ENCODE results near the gene DAB1. TPM values are rescaled to one million over a fixed set of nuclear protein-coding genes. Genes with fewer than 3 reads are reported as not detected.

Gene DAB1
- total and polyA plus RNA-seq, 7 experiments from 2014 or later: 0.27 to 1.9 (median 0.43) TPM; not detected in 1

DNA sequence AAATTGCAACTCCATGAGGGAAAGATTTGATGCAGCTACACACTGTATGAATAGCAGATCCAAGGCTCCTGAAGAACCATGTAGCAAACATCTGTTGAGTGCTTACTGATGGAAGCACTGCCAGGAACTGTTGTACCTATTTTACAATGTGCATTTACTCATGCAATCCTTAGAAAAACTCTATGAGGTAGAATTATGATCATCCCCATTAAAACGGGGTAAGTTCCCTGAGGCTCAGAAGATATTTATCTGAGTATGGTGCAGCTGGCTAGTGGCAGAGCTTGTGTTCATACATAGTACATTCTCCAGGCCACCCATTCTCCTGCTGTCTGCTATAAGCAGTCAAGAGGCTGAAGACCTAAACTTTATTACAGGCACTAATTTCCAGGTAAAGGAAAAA lies 403.6 kb downstream of the DAB1 start:
- peaks cover 0 to 4% (median 2%) of the 10 kb centered on the region in 5 donors for H3K27me3 Mint-ChIP-seq

GRCh38 chr1:57019236-57019839 lies 404.5 kb downstream of the DAB1 start:
- Mint-ChIP-seq H3K4me3 (no peak overlapping the region), H3K27me3 (peaks cover 0 to 4% (median 0%) of the 10 kb centered on the region in 5 donors), H3K36me3 (no peaks in the 10 kb centered on the region), H3K27ac (no peak overlapping the region), H3K9me3 (peaks cover 0 to 1% (median 0%) of the 10 kb centered on the region in 11 donors), H3K4me1 (no peaks in the 10 kb centered on the region)
- POLR2A ChIA-PET: no interaction called here
- no peaks in the 10 kb centered on the region for H3K27me3 ChIP-seq (ENCODE audit: control insufficient read depth in 2 of 2, insufficient read depth in 2 of 2, low read length in 2 of 2)
- no peak for DNase-seq
- intact Hi-C loops (cut with micrococcal nuclease): no loop called here
- CTCF ChIA-PET: no interaction called here
- no peak overlapping the region for H3K4me3 ChIP-seq (ENCODE audit: low read length)
- H3K27ac ChIP-seq (ENCODE audit: low read depth, low read length): no peak overlapping the region
- H3K4me1 ChIP-seq (ENCODE audit: control insufficient read depth in 2 of 2, insufficient read depth in 2 of 2, low read length in 2 of 2): no peaks in the 10 kb centered on the region
- ATAC-seq: no peak
- no peaks in the 10 kb centered on the region for H3K9me3 ChIP-seq (ENCODE audit: control insufficient read depth in 2 of 3, low read length in 3 of 3)
- H3K36me3 ChIP-seq (ENCODE audit: control insufficient read depth in 2 of 3, insufficient read depth in 3 of 3, low read length in 3 of 3): no peaks in the 10 kb centered on the region

More for the DNA sequence above, 403.6 kb downstream of the DAB1 start:
- no peaks in the 10 kb centered on the region for H3K36me3 Mint-ChIP-seq
- H3K27ac Mint-ChIP-seq: no peak overlapping the region
- Histone ChIP-seq H3K27me3 (ENCODE audit: control insufficient read depth in 2 of 2, insufficient read depth in 2 of 2, low read length in 2 of 2) (no peaks in the 10 kb centered on the region), H3K4me1 (ENCODE audit: control insufficient read depth in 2 of 2, insufficient read depth in 2 of 2, low read length in 2 of 2) (no peaks in the 10 kb centered on the region), H3K27ac (ENCODE audit: low read depth, low read length) (no peak overlapping the region), H3K4me3 (ENCODE audit: low read length) (no peak overlapping the region), H3K36me3 (ENCODE audit: control insufficient read depth in 2 of 3, insufficient read depth in 3 of 3, low read length in 3 of 3) (no peaks in the 10 kb centered on the region), H3K9me3 (ENCODE audit: control insufficient read depth in 2 of 3, low read length in 3 of 3) (no peaks in the 10 kb centered on the region)
- DNase-seq (no peak), ATAC-seq (no peak)
- ChIA-PET CTCF (no interaction called here), POLR2A (no interaction called here)
- H3K4me1 Mint-ChIP-seq: no peaks in the 10 kb centered on the region
- peaks cover 0 to 1% (median 0%) of the 10 kb centered on the region in 11 donors for H3K9me3 Mint-ChIP-seq
- no peak overlapping the region for H3K4me3 Mint-ChIP-seq
- intact Hi-C loops (cut with micrococcal nuclease): no loop called here

- intact Hi-C loops (cut with micrococcal nuclease): no loop called here
- Mint-ChIP-seq H3K4me1 (no peaks in the 10 kb centered on the region), H3K27ac (no peak overlapping the region), H3K4me3 (no peak overlapping the region), H3K27me3 (peaks cover 0 to 4% (median 0%) of the 10 kb centered on the region in 5 donors), H3K9me3 (peaks cover 0 to 1% (median 0%) of the 10 kb centered on the region in 11 donors), H3K36me3 (no peaks in the 10 kb centered on the region)
- H3K27ac ChIP-seq (ENCODE audit: low read depth, low read length): no peak overlapping the region
- H3K9me3 ChIP-seq (ENCODE audit: control insufficient read depth in 2 of 3, low read length in 3 of 3): no peaks in the 10 kb centered on the region
- no peak overlapping the region for H3K4me3 ChIP-seq (ENCODE audit: low read length)
- no peaks in the 10 kb centered on the region for H3K27me3 ChIP-seq (ENCODE audit: control insufficient read depth in 2 of 2, insufficient read depth in 2 of 2, low read length in 2 of 2)
- ATAC-seq: no peak
- DNase-seq: no peak
- CTCF ChIA-PET: no interaction called here
- H3K4me1 ChIP-seq (ENCODE audit: control insufficient read depth in 2 of 2, insufficient read depth in 2 of 2, low read length in 2 of 2): no peaks in the 10 kb centered on the region
- POLR2A ChIA-PET: no interaction called here
- no peaks in the 10 kb centered on the region for H3K36me3 ChIP-seq (ENCODE audit: control insufficient read depth in 2 of 3, insufficient read depth in 3 of 3, low read length in 3 of 3)
These were observed 405.7 kb downstream of the DAB1 start for GRCh38 chr1:57018119-57018518.

DNA sequence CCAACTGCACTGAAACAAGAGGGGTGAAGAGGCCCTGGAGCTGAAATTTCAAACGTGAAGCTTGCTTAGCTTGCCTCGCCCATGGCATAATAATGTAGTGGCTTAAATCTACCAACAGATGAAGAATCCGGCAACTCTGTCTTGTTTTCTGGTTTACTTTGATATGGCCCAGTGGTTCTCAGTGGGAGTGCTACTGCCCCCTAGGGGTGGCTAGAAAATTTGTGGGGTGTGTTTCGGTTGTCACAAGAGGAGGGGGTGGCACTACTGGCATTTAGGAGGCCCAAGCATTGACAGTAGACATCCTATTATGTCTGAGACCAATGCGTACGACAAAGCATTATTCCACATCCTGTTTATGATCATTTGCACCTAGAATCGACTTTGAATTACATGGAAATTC lies 406.1 kb downstream of the DAB1 start:
- Histone ChIP-seq H3K27me3 (ENCODE audit: control insufficient read depth in 2 of 2, insufficient read depth in 2 of 2, low read length in 2 of 2) (no peaks in the 10 kb centered on the region), H3K36me3 (ENCODE audit: control insufficient read depth in 2 of 3, insufficient read depth in 3 of 3, low read length in 3 of 3) (no peaks in the 10 kb centered on the region), H3K9me3 (ENCODE audit: control insufficient read depth in 2 of 3, low read length in 3 of 3) (no peaks in the 10 kb centered on the region), H3K4me1 (ENCODE audit: control insufficient read depth in 2 of 2, insufficient read depth in 2 of 2, low read length in 2 of 2) (no peaks in the 10 kb centered on the region), H3K27ac (ENCODE audit: low read depth, low read length) (no peak overlapping the region), H3K4me3 (ENCODE audit: low read length) (no peak overlapping the region)
- no peak for ATAC-seq
- Mint-ChIP-seq H3K27ac (no peak overlapping the region), H3K9me3 (peaks cover 0 to 1% (median 0%) of the 10 kb centered on the region in 11 donors), H3K4me3 (no peak overlapping the region), H3K27me3 (peaks cover 0 to 4% (median 0%) of the 10 kb centered on the region in 5 donors), H3K36me3 (no peaks in the 10 kb centered on the region), H3K4me1 (no peaks in the 10 kb centered on the region)
- ChIA-PET CTCF (no interaction called here), POLR2A (no interaction called here)
- no peak for DNase-seq
- intact Hi-C loops (cut with micrococcal nuclease): no loop called here

GRCh38 chr1:57017200-57017599 lies 406.7 kb downstream of the DAB1 start:
- H3K9me3 Mint-ChIP-seq: peaks cover 0 to 1% (median 0%) of the 10 kb centered on the region in 11 donors
- H3K36me3 ChIP-seq (ENCODE audit: control insufficient read depth in 2 of 3, insufficient read depth in 3 of 3, low read length in 3 of 3): no peaks in the 10 kb centered on the region
- no peaks in the 10 kb centered on the region for H3K4me1 ChIP-seq (ENCODE audit: control insufficient read depth in 2 of 2, insufficient read depth in 2 of 2, low read length in 2 of 2)
- no peak overlapping the region for H3K27ac Mint-ChIP-seq
- H3K4me3 ChIP-seq (ENCODE audit: low read length): no peak overlapping the region
- H3K27ac ChIP-seq (ENCODE audit: low read depth, low read length): no peak overlapping the region
- no peak for ATAC-seq
- H3K4me3 Mint-ChIP-seq: no peak overlapping the region
- peaks cover 0 to 4% (median 0%) of the 10 kb centered on the region in 5 donors for H3K27me3 Mint-ChIP-seq
- intact Hi-C loops (cut with micrococcal nuclease): no loop called here
- H3K27me3 ChIP-seq (ENCODE audit: control insufficient read depth in 2 of 2, insufficient read depth in 2 of 2, low read length in 2 of 2): no peaks in the 10 kb centered on the region
- no peaks in the 10 kb centered on the region for H3K4me1 Mint-ChIP-seq
- H3K9me3 ChIP-seq (ENCODE audit: control insufficient read depth in 2 of 3, low read length in 3 of 3): no peaks in the 10 kb centered on the region
- CTCF ChIA-PET: no interaction called here
- H3K36me3 Mint-ChIP-seq: no peaks in the 10 kb centered on the region
- POLR2A ChIA-PET: no interaction called here
- no peak for DNase-seq

GRCh38 chr1:57015071-57015470 lies 408.8 kb downstream of the DAB1 start:
- intact Hi-C loops (cut with micrococcal nuclease): no loop called here
- Histone ChIP-seq H3K9me3 (ENCODE audit: control insufficient read depth in 2 of 3, low read length in 3 of 3) (no peaks in the 10 kb centered on the region), H3K36me3 (ENCODE audit: control insufficient read depth in 2 of 3, insufficient read depth in 3 of 3, low read length in 3 of 3) (no peaks in the 10 kb centered on the region), H3K27ac (ENCODE audit: low read depth, low read length) (no peak overlapping the region), H3K27me3 (ENCODE audit: control insufficient read depth in 2 of 2, insufficient read depth in 2 of 2, low read length in 2 of 2) (no peaks in the 10 kb centered on the region), H3K4me1 (ENCODE audit: control insufficient read depth in 2 of 2, insufficient read depth in 2 of 2, low read length in 2 of 2) (no peaks in the 10 kb centered on the region), H3K4me3 (ENCODE audit: low read length) (no peak overlapping the region)
- Mint-ChIP-seq H3K4me3 (peak overlapping the region in 1 of 10 donors; percentile 42), H3K4me1 (peaks cover 0 to 1% (median 0%) of the 10 kb centered on the region in 7 donors), H3K27ac (no peak overlapping the region), H3K27me3 (peaks cover 1 to 13% (median 6%) of the 10 kb centered on the region in 5 donors), H3K9me3 (no peaks in the 10 kb centered on the region), H3K36me3 (no peaks in the 10 kb centered on the region)
- CTCF ChIA-PET: no interaction called here
- ATAC-seq: no peak
- no peak for DNase-seq
- POLR2A ChIA-PET: no interaction called here

- ChIA-PET CTCF (no interaction called here), POLR2A (no interaction called here)
- no peaks in the 10 kb centered on the region for H3K9me3 ChIP-seq (ENCODE audit: control insufficient read depth in 2 of 3, low read length in 3 of 3)
- Mint-ChIP-seq H3K27me3 (peaks cover 1 to 13% (median 6%) of the 10 kb centered on the region in 5 donors), H3K4me3 (no peak overlapping the region), H3K4me1 (peaks cover 0 to 1% (median 0%) of the 10 kb centered on the region in 7 donors), H3K36me3 (no peaks in the 10 kb centered on the region), H3K27ac (no peak overlapping the region), H3K9me3 (no peaks in the 10 kb centered on the region)
- H3K36me3 ChIP-seq (ENCODE audit: control insufficient read depth in 2 of 3, insufficient read depth in 3 of 3, low read length in 3 of 3): no peaks in the 10 kb centered on the region
- H3K4me1 ChIP-seq (ENCODE audit: control insufficient read depth in 2 of 2, insufficient read depth in 2 of 2, low read length in 2 of 2): no peaks in the 10 kb centered on the region
- no peaks in the 10 kb centered on the region for H3K27me3 ChIP-seq (ENCODE audit: control insufficient read depth in 2 of 2, insufficient read depth in 2 of 2, low read length in 2 of 2)
- ATAC-seq: no peak
- intact Hi-C loops (cut with micrococcal nuclease): no loop called here
- H3K4me3 ChIP-seq (ENCODE audit: low read length): no peak overlapping the region
- no peak for DNase-seq
- H3K27ac ChIP-seq (ENCODE audit: low read depth, low read length): no peak overlapping the region
These were observed 410.3 kb downstream of the DAB1 start for GRCh38 chr1:57013522-57013921.
